GM18511 (cell line): Measurements from ENCODE around the gene ISG20.

Source experiments
- ATAC-seq: cut with Tn5 transposase; IDR thresholded peaks from one replicate; pipeline ENCODE4 v1.9.1; 2021; ENCODE audit warnings: mild to moderate bottlenecking, moderate library complexity; ENCODE audit not compliant: unreplicated experiment

Gene ISG20

GRCh38 chr15:88638626-88639372 lies at the start of gene ISG20:
Gene ISG20, plus strand, starts transcription at chr15:88639016. Its CDS starts 351 bp downstream, at chr15:88639367.
- peak; percentile 69 for ATAC-seq

GRCh38 chr15:88590759-88591158 lies 48.1 kb upstream of the ISG20 start:
- ATAC-seq: no peak

DNA sequence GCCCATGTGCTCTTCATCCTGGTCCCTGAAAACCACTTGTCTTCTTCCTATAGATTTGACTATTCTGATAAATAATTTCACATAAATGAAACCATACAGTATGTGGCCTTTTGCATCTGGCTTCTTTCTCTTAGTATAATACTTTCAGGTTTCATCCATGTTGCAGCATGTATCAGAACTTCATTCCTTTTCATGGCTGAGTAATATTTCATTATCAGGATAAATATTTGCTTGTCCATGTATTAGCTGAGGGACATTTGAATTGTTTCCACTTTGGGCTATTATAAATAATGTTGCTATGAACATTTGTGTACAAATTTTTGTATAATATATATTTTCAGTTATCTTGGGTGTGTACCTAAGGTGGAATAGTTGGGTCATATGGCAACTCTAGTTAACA lies 47.4 kb upstream of the ISG20 start:
- ATAC-seq: no peak

DNA sequence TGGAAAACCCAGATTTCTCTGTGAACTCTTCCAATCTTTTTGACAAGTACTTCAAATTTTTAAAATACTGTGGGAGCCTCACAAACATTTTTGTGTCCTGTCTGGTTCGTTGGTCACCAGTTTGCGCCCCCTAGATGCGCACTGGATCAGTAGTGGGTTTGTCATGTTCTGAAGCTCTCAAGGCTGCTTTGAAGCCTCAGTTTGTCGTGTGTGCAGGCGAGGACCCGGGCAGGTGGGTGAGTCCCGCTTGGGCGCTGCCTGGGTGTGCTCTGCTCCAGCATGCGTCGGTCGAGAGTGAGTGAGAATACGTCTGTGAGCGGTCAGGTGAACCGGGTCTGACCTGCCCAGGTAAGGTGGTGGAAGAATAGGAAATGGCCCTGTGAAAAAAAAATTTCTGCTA lies 34.9 kb upstream of the ISG20 start:
- no peak for ATAC-seq

DNA sequence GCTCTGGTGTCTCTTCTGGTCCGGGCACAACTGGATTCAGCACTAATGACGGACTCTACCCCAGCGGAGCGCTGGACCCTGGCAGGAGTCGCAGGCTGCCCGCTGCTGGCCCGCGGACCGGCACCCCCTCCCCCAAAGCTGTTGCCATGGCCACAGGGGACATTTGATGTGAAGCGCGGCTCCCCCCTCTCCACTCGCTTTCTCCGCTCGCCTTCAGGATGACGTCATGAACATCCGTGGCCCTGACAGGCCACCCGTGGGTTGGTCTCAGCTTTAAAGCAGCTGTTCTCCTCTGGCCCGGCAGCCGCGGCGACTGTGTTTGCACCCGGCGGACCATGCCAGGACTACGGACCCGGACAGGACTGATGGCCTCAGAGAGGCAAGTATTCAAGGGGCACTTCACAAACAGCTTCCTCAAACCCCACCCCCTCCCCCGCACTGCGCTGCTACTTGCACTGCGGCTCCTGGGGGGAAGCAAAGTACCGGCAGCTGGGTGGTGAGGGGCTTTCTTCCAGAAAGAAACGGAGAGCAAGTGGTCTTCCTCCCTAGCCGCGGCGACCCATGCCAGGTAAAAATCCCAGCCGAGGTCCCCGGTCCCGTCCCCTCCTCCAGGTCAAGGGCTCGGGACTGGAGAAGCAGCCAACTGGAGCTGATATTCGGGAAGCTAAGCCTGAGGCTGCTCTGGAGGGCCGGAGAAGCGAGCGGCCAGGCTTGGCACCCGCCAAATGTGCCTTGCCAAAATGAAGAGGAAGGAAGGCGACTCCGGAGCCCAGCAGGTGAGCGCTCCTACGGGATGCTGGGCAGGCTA lies 34.2 kb upstream of the ISG20 start:
- no peak for ATAC-seq

DNA sequence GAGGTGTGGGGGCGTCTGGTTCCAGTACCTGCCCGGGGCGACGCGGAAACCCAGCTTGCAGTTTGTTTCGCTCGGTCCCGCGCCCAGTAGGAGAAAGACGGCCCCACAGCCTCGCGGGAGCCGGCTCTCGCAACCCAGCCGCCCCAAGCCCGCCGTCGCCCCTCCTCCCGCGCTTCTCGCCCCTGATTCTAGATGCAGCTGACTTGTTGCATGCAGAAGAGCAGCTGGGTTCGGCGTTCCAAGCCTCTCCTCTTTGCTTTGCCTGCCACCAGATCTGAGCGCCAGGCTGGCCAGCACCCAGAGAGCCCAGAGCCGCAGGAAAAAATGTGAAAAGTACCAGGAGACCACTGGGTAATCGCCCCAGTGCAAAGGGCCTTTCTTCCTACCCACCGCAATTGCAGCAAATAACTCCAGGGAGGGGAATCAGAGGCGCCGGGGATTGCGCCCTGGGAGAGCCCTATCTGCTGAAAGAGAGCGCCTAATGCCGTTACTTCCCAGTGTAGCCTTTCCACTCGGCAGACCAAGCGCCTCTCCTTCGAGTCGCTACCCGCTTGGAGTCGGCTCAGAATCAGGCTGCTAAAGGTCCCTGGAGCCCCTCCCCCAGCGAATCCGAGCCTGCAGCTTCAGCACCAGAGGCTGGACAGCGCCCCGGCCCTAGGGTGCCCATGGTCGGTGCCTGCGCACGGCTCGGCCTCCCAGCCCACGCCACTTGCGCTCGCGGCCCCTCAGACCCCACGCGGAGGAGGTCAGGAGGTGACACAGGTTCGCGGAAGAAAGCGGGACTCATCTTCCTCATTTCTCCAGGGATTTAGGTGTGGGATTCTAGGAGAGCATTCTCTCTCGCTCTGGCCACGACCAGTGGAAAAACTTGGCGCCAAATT lies 33.4 kb upstream of the ISG20 start:
- ATAC-seq: no peak

- no peak for ATAC-seq
These were observed 32.6 kb upstream of the ISG20 start for GRCh38 chr15:88606070-88606794.

DNA sequence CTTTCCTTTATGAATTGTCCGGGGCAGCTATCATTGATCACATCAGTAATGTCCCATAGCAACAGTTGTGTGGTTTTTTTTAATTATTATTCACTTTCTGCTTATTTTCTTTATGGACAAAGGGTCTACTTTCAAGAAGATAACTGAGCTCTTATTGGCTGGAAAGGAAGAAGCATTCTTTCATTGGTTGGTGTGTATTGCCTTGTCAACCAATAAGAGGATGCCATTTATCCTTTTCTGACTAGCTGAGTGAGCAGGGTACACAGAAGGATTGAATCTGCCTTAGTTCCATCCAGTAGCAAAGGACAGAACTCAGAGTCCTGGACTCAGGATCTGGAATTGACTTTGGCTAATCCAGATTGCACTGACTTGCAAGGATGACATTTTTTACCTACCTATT lies 30.9 kb upstream of the ISG20 start:
- ATAC-seq: no peak

DNA sequence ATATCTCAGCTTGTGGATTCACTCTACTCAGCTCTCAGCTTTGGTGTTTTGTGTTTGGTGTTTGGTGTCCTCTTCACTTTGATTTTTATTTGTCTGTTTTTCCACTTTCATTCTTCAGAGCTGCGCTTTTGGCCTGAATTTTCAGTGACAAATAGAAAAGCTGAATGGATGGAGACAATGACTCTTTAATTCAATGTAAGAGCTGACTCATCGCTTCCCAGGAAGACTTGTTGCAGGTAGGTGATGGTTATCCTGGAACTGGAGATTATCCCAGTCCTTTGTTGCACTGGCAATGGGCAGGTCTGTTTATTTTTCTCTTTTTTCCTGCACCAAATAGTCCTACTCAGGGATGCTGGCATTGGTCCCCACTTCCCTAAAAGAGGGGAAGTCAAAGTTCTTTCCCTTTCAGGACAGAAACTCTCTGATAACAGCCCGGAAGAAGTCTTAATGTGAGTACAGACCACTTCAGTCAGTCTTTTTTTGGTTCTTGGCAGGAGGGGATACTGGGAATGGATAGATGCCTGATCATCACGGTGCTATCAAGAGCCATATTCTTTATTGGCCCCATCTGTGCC lies 30.1 kb upstream of the ISG20 start:
- no peak for ATAC-seq

GRCh38 chr15:88609344-88610090 lies 29.3 kb upstream of the ISG20 start:
- ATAC-seq: no peak

DNA sequence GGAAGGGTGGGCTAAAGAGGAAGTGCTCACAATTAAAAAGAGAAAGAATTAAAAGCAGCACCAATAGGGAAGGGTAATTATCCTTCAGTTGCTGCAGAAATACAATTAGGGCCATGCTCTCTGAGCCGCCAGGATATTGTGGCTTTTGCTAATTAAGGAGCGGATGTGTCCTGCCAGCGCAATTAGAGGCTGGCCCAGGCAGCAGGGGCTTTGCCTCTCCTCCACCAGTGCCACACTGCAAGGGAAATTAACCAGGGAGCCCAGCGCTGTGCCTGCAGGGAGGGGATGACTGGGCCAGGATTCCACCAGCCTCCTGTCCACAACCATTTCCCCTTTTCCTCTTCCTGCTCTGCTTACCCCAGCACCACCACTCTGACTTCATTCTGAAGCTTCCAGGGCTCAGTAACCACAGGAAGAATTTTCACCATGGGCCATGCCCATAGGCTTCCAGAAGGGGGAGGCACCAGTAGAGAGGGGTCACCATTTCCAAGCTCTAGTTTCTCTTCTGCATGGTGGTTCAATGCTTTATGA lies 28.1 kb upstream of the ISG20 start:
- ATAC-seq: no peak

DNA sequence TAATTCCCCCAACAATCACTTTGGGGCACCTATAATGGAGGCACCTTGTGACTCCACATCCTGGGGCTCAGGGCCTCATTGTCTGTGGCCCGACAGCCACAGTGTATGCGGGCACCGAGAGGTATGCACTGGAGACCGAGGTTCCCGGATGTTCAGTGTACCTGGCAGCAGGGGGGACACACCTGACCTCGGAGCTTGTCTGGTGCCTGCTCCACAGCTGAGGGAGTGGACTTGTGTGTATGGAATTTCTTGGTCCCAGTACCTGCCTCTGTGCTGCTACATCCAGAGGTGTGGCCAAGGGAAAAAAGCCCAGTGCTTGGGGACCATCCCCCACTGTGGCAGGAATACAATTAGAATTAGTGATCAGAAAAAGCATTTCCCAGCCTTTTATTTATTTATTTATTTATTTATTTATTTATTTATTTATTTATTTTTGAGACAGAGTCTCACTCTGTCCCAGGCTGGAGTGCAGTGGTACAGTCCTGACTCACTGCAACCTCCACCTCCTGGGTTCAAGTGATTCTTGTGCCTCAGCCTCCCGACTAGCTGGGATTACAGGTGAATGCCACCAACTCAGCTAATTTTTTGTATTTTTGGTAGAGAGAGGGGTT lies 26.5 kb upstream of the ISG20 start:
- no peak for ATAC-seq

DNA sequence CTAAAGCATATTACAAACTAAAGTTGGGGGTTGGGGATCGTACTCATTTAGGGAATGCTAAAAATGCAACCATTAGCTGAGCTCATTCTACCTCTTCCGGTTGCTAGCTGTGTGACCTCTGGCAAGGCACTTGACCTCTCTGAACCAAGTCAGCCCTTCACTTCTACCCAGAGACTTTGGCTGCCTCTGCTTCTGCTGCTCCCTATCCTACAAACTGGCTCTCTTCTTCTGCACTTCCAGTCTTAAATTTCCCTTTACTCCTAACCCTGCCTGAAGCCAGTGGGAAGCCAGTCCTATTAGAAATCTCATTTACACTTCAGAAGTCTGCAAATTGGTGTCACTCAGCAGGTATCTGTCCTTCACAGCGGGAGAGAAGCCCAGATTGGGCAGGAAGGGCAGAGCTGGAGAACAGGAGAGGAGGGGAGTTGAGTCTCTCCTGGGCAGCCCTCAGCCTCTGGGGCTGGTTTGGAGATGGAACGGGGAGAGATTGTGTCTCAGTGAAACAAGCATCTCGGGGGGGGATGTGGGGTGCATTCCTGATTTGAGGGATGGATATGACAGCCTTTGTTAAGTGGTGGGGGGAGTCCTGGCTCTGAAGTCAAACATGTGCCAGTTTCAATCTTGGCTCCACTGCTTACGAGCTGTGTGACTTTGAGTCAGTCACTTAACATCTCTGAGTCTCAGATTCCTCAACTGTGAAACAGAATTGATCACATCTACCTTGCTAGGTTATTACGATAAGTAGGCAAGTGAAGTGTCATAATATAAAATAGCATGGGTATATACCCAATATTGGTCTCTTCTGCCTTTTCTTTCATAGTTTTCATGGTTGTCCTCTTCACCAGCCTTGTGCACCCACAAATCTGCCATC lies 25.5 kb upstream of the ISG20 start:
- no peak for ATAC-seq

GRCh38 chr15:88615303-88616107 lies 23.3 kb upstream of the ISG20 start:
- ATAC-seq: peak; percentile 58

GRCh38 chr15:88616240-88616639 lies 22.6 kb upstream of the ISG20 start:
- ATAC-seq: no peak

DNA sequence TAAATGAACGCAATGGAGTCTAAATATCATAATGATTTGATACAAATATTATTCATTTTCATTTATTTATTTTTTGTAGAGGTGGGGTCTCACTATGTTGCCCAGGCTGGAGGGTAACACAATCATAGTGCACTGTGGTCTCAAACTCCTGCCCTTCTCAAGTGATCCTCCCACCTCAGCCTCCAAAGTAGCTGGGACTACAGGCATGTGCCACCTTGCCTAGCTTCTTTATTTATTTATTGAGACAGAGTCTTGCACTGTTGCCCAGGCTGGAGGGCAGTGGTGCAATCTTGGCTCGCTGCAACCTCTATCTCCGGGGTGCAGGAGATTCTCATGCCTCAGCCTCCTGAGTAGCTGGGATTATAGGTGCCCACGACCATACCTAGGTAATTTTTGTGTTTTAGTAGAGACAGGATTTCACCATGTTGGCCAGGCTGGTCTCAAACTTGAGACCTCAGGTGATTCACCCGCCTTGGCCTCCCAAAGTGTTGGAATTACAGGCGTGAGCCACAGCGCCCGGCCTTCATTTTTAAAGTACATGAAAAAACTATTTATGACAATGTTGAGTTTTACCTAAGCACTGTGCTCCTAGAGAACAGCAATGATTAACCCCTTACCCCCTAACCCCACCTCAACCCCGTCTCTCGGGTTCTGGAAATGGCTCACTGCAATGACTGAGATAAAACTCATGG lies 21.6 kb upstream of the ISG20 start:
- ATAC-seq: no peak

DNA sequence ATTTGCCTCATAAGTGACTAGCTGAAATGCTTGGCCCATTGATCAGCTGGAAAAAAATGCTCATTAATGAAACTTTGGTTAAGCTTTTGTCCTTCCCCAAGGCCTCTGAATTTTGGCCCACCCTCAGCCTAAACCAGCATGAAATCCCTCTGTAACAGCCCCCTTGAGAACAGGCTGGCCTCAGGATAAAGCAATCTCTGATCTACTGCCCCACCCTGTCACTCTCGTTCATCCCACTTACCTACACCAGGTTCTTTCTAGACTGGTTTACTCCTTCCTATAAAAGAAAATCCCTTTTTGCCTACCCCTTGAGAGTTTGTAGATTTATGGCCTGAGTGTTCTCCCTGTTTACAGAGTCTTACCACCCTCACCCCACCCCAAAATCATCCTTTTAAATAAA lies 21.0 kb upstream of the ISG20 start:
- ATAC-seq: no peak
